Measurements from ENCODE around the gene KMT2A.
A peak's percentile ranks its signal among the peaks of the same experiment; 100 is the strongest.

KMT2A gene

GRCh38 chr11:118488480-118489109, 52.3 kb downstream of the KMT2A start:
- no peak overlapping the region for H3K9ac ChIP-seq
- H3K79me2 ChIP-seq = no peaks in the 10 kb centered on the region
- H3K27ac ChIP-seq = no peak overlapping the region
- H3K36me3 ChIP-seq (ENCODE audit: control insufficient read depth, insufficient read depth, low read length) = no peaks in the 10 kb centered on the region
- no peaks in the 10 kb centered on the region for H3K9me3 ChIP-seq (ENCODE audit: control insufficient read depth, low read length)
- no peak overlapping the region for H2AFZ ChIP-seq
- H3K4me1 ChIP-seq = no peaks in the 10 kb centered on the region
- H3K27me3 ChIP-seq (ENCODE audit: control insufficient read depth, insufficient read depth, low read length) = no peaks in the 10 kb centered on the region
- no peak overlapping the region for H3K4me3 ChIP-seq (ENCODE audit: low read depth, low read length)
- H3K4me2 ChIP-seq (ENCODE audit: low read length) = no peak overlapping the region
- TF ChIP-seq CTCF (IDR thresholded peaks at IDR 0.05) = peak; percentile 72

- no peak overlapping the region for H3K4me3 ChIP-seq (ENCODE audit: low read depth, low read length)
- H2AFZ ChIP-seq = no peak overlapping the region
- H3K9ac ChIP-seq = no peak overlapping the region
- no peak for TF ChIP-seq CTCF (IDR thresholded peaks at IDR 0.05)
- H3K79me2 ChIP-seq = no peaks in the 10 kb centered on the region
- H3K4me1 ChIP-seq = no peaks in the 10 kb centered on the region
- H3K27ac ChIP-seq = no peak overlapping the region
- H3K9me3 ChIP-seq (ENCODE audit: control insufficient read depth, low read length) = no peaks in the 10 kb centered on the region
- H3K36me3 ChIP-seq (ENCODE audit: control insufficient read depth, insufficient read depth, low read length) = no peaks in the 10 kb centered on the region
- no peaks in the 10 kb centered on the region for H3K27me3 ChIP-seq (ENCODE audit: control insufficient read depth, insufficient read depth, low read length)
- H3K4me2 ChIP-seq (ENCODE audit: low read length) = no peak overlapping the region
Measured at GRCh38 chr11:118491041-118491440, 54.7 kb downstream of the KMT2A start.

GRCh38 chr11:118497831-118498230, 61.5 kb downstream of the KMT2A start:
- Histone ChIP-seq H3K27ac (no peak overlapping the region), H3K9ac (no peak overlapping the region), H3K36me3 (ENCODE audit: control insufficient read depth, insufficient read depth, low read length) (no peaks in the 10 kb centered on the region), H3K4me1 (no peaks in the 10 kb centered on the region), H3K4me3 (ENCODE audit: low read depth, low read length) (no peak overlapping the region), H3K4me2 (ENCODE audit: low read length) (no peak overlapping the region), H2AFZ (no peak overlapping the region), H3K9me3 (ENCODE audit: control insufficient read depth, low read length) (no peaks in the 10 kb centered on the region), H3K27me3 (ENCODE audit: control insufficient read depth, insufficient read depth, low read length) (no peaks in the 10 kb centered on the region), H3K79me2 (no peaks in the 10 kb centered on the region)
- TF ChIP-seq CTCF (IDR thresholded peaks at IDR 0.05) = no peak

- no peaks in the 10 kb centered on the region for H3K36me3 ChIP-seq (ENCODE audit: control insufficient read depth, insufficient read depth, low read length)
- no peak overlapping the region for H3K4me3 ChIP-seq (ENCODE audit: low read depth, low read length)
- no peaks in the 10 kb centered on the region for H3K27me3 ChIP-seq (ENCODE audit: control insufficient read depth, insufficient read depth, low read length)
- no peak overlapping the region for H3K9ac ChIP-seq
- H3K9me3 ChIP-seq (ENCODE audit: control insufficient read depth, low read length) = no peaks in the 10 kb centered on the region
- no peaks in the 10 kb centered on the region for H3K4me1 ChIP-seq
- H3K4me2 ChIP-seq (ENCODE audit: low read length) = no peak overlapping the region
- no peak for TF ChIP-seq CTCF (IDR thresholded peaks at IDR 0.05)
- no peaks in the 10 kb centered on the region for H3K79me2 ChIP-seq
- H3K27ac ChIP-seq = no peak overlapping the region
- no peak overlapping the region for H2AFZ ChIP-seq
Measured at GRCh38 chr11:118503216-118503615, 66.9 kb downstream of the KMT2A start.

- Histone ChIP-seq H3K79me2 (no peaks in the 10 kb centered on the region), H3K4me3 (ENCODE audit: low read depth, low read length) (no peak overlapping the region), H3K4me1 (no peaks in the 10 kb centered on the region), H3K9ac (no peak overlapping the region), H2AFZ (no peak overlapping the region), H3K27ac (no peak overlapping the region), H3K9me3 (ENCODE audit: control insufficient read depth, low read length) (no peaks in the 10 kb centered on the region), H3K4me2 (ENCODE audit: low read length) (no peak overlapping the region), H3K27me3 (ENCODE audit: control insufficient read depth, insufficient read depth, low read length) (no peaks in the 10 kb centered on the region), H3K36me3 (ENCODE audit: control insufficient read depth, insufficient read depth, low read length) (no peaks in the 10 kb centered on the region)
- no peak for TF ChIP-seq CTCF (IDR thresholded peaks at IDR 0.05)
Measured at GRCh38 chr11:118511601-118512000, 75.3 kb downstream of the KMT2A start.

Data from parathyroid adenoma (tissue), 2 donors.